Activated CD8-positive, alpha-beta T cell treated with anti-CD3 and anti-CD28 coated beads for 36 hours (primary cell): ENCODE results near the gene PTPN4. TPM values are rescaled to one million over a fixed set of nuclear protein-coding genes. Genes with fewer than 3 reads are reported as not detected.
"Not testable (repeated sequence)": the region's sequence is repeated elsewhere in the genome, so short reads cannot be mapped to it uniquely, and the experiment has no call there.

Experiments
- ATAC-seq: fragments of 200-7000 bp; cut with Tn5 transposase; one replicate; pipeline ENCODE4 v1.10.0; 2021; ENCODE audit warnings: mild to moderate bottlenecking, moderate library complexity
- CTCF ChIA-PET: fragments of 350-600 bp; sonication (Branson Sonifier 250); formaldehyde crosslinking; loops from one replicate; lab custom pipeline; 2021; ENCODE audit warnings: antibody characterized with exemption; lab: Charles Lee
- POLR2A ChIA-PET: fragments of 350-600 bp; sonication (Branson Sonifier 250); formaldehyde crosslinking; loops from one replicate; lab custom pipeline; 2021; ENCODE audit warnings: antibody characterized with exemption; lab: Charles Lee
- DNase-seq: peaks from one replicate; pipeline ENCODE4 v3.0.0-alpha.2; 2020
- H3K27ac Mint-ChIP-seq: one replicate; pipeline ENCODE4 v1.8.0; 2021; ENCODE audit warnings: mild to moderate bottlenecking, mixed read lengths
- H3K27me3 Mint-ChIP-seq: one replicate; pipeline ENCODE4 v1.8.0; 2021; ENCODE audit warnings: mixed read lengths
- H3K36me3 Mint-ChIP-seq: one replicate; pipeline ENCODE4 v1.8.0; 2021; ENCODE audit warnings: low read depth, mixed read lengths
- H3K4me1 Mint-ChIP-seq: one replicate; pipeline ENCODE4 v1.8.0; 2021; ENCODE audit warnings: low read depth, mixed read lengths
- H3K4me3 Mint-ChIP-seq: one replicate; pipeline ENCODE4 v1.8.0; 2021; ENCODE audit warnings: mild to moderate bottlenecking, moderate library complexity, mixed read lengths
- H3K9me3 Mint-ChIP-seq: one replicate; pipeline ENCODE4 v1.8.0; 2021; ENCODE audit warnings: mixed read lengths
- CTCF ChIP-seq: fragments of 200-600 bp; IDR thresholded peaks from one replicate; pipeline ENCODE4 v1.8.0; 2022; ENCODE audit warnings: antibody characterized with exemption, mild to moderate bottlenecking
- intact Hi-C: fragments of 100-400 bp; cut with micrococcal nuclease; formaldehyde crosslinking; loops from one replicate; pipeline ENCODE4 v1.10.0; 2022
- total RNA-seq, 2 experiments: library from RNA; stranded (reverse); gene quantifications; one replicate each; pipeline ENCODE4 v1.2.3, GENCODE V29; 2021

Gene PTPN4
- total RNA-seq, 2 experiments from 2014 or later, result 34.4 to 40.2 TPM

DNA sequence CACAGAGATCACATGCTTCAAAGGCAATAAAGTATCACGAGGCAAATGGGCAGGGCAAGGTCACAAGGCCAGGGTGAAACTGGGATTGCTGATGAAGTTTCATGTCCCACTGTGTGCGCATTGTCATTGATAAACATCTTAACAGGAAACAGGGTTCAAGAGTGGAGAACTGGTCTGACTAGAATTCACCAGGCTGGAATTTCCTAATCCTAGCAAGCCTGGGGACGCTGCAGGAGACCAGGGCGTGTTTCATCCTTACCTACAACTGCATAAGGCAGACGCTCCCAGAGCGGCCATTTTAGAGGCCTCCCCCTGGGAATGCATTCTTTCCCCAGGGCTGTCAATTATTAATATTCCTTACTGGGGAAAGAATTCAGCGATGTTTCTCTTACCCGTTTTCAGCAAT, 33.2 kb downstream of the PTPN4 start:
- ATAC-seq (no peak), DNase-seq (no peak)
- TF ChIP-seq CTCF, result no peak
- H3K36me3 Mint-ChIP-seq, result peaks cover 51% of the 10 kb centered on the region
- H3K9me3 Mint-ChIP-seq, result peaks cover 25% of the 10 kb centered on the region
- intact Hi-C loops, result no loop called here
- H3K4me1 Mint-ChIP-seq, result peaks cover 16% of the 10 kb centered on the region
- no peak overlapping the region for H3K4me3 Mint-ChIP-seq
- H3K27ac Mint-ChIP-seq, result no peak overlapping the region
- H3K27me3 Mint-ChIP-seq, result no peaks in the 10 kb centered on the region
- ChIA-PET CTCF (interaction anchor here (1.0 kb wide), 1 partner anchor 14 kb away, joined by 4 read pairs; no protein-coding TSS in a partner anchor), POLR2A (no interaction called here)

- CTCF ChIA-PET, result no interaction called here
- POLR2A ChIA-PET, result no interaction called here
- no peak overlapping the region for H3K4me3 Mint-ChIP-seq
- DNase-seq, result no peak
- peaks cover 23% of the 10 kb centered on the region for H3K4me1 Mint-ChIP-seq
- intact Hi-C loops, result no loop called here
- H3K36me3 Mint-ChIP-seq, result peaks cover 46% of the 10 kb centered on the region
- no peak overlapping the region for H3K27ac Mint-ChIP-seq
- no peak for ATAC-seq
- peaks cover 25% of the 10 kb centered on the region for H3K9me3 Mint-ChIP-seq
- H3K27me3 Mint-ChIP-seq, result no peaks in the 10 kb centered on the region
- TF ChIP-seq CTCF, result no peak
Measured at GRCh38 chr2:119794237-119794636, 34.5 kb downstream of the PTPN4 start.

- Mint-ChIP-seq H3K36me3 (peaks cover 36% of the 10 kb centered on the region), H3K4me3 (no peak overlapping the region)
- CTCF ChIA-PET, result interaction anchor here (0.7 to 1.0 kb wide), 2 partner anchors 16 to 959 kb away, joined by 3 read pairs; no protein-coding TSS in a partner anchor
Measured at GRCh38 chr2:119795309-119796303, 35.9 kb downstream of the PTPN4 start.

DNA sequence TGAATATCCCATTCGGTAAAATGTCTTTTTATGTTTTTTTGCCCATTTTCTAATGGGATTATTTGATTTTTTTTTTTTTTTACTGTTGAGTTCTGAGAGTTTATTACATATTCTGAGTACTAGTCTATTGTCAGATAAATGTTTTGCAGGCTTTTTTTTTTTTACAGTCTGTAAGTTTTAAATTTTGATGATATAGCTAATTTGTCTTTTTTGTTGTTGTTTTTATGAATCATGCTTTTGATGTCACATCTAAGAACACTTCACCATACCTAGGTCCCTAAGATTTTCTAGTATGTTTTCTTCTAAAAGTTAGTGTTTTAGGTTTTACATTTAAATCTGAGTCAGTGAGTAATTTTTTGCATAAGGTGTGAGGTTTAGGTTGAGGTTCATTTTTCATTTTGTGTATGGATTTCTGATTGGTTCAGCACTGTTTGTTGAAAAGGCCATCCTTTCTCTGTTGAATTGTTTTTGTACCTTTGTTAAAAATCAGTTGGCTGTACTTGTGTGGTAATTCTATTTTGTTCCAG, 40.7 kb downstream of the PTPN4 start:
- Mint-ChIP-seq H3K27me3 (no peaks in the 10 kb centered on the region), H3K9me3 (peaks cover 11% of the 10 kb centered on the region), H3K27ac (peak overlapping the region; percentile 21), H3K4me1 (peaks cover 50% of the 10 kb centered on the region), H3K36me3 (peaks cover 13% of the 10 kb centered on the region), H3K4me3 (no peak overlapping the region)
- intact Hi-C loops, result no loop called here
- ChIA-PET POLR2A (no interaction called here), CTCF (no interaction called here)
- ATAC-seq (no peak), DNase-seq (no peak)
- no peak for TF ChIP-seq CTCF

More at GRCh38 chr2:119795309-119796303, 35.9 kb downstream of the PTPN4 start:
- no peak overlapping the region for H3K27ac Mint-ChIP-seq
- intact Hi-C loops, result no loop called here
- DNase-seq (no peak), ATAC-seq (no peak)
- POLR2A ChIA-PET, result no interaction called here
- no peak for TF ChIP-seq CTCF
- H3K9me3 Mint-ChIP-seq, result peaks cover 18% of the 10 kb centered on the region
- H3K4me1 Mint-ChIP-seq, result peaks cover 30% of the 10 kb centered on the region
- no peaks in the 10 kb centered on the region for H3K27me3 Mint-ChIP-seq

- Mint-ChIP-seq H3K36me3 (peaks cover 19% of the 10 kb centered on the region), H3K27ac (no peak overlapping the region), H3K4me1 (peaks cover 50% of the 10 kb centered on the region), H3K4me3 (no peak overlapping the region), H3K9me3 (peaks cover 14% of the 10 kb centered on the region), H3K27me3 (no peaks in the 10 kb centered on the region)
- ChIA-PET CTCF (no interaction called here), POLR2A (no interaction called here)
- ATAC-seq (no peak), DNase-seq (no peak)
- intact Hi-C loops, result no loop called here
- no peak for TF ChIP-seq CTCF
Measured at GRCh38 chr2:119801040-119801439, 41.3 kb downstream of the PTPN4 start.

DNA sequence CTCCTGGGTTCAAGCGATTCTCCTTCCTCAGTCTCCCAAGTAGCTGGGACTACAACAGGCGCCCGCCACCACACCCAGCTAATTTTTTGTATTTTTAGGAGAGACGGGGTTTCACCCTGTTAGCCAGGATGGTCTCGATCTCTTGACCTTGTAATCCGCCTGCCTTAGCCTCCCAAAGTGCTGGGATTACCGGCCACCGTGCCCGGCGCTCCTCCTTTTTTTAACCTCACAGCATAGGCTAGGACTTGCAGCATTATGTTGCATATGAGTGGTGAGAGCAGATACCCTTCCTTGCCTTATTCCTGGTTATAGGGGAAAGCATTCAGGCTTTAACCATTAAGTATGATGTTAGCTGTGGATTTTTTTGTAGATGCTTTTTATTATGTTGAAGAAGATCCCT, 42.3 kb downstream of the PTPN4 start:
- ATAC-seq, DNase-seq, H3K27me3 Mint-ChIP-seq, CTCF ChIA-PET, intact Hi-C loops, H3K4me3 Mint-ChIP-seq, H3K27ac Mint-ChIP-seq: not testable (repeated sequence)
- peaks cover 25% of the 10 kb centered on the region for H3K36me3 Mint-ChIP-seq
- H3K9me3 Mint-ChIP-seq, result peaks cover 14% of the 10 kb centered on the region
- POLR2A ChIA-PET, result interaction anchor here (0.6 kb wide), 1 partner anchor 446 kb away, joined by 3 read pairs; no protein-coding TSS in a partner anchor
- peaks cover 51% of the 10 kb centered on the region for H3K4me1 Mint-ChIP-seq
